K562 (cell line): ENCODE results near the gene PHACTR2. TPM values are rescaled to one million over a fixed set of nuclear protein-coding genes. Genes with fewer than 3 reads are reported as not detected.
A peak's percentile ranks its signal among the peaks of the same experiment; 100 is the strongest.

Experiments
- ATAC-seq: fragments of 200-7000 bp; cut with Tn5 transposase; 3 replicates; pipeline ENCODE4 v1.9.1; 2020; ENCODE audit warnings: moderate library complexity
- BruUV-seq: library from RNA; stranded (reverse); fragments of 400-500 nt; replicated peaks from 2 replicates; lab custom pipeline; 2021; lab: Mats Ljungman, UMichigan
- CTCF ChIA-PET: fragments of 300-600 bp; formaldehyde crosslinking; extraction: SDS; loops from one replicate; lab custom pipeline; 2021; ENCODE audit warnings: low intra/inter-chr PET ratio; lab: Yijun Ruan, JAX
- POLR2A ChIA-PET: fragments of 300-600, 350-650 bp; sonication (Branson Sonifier 250); formaldehyde crosslinking; extraction: SDS; loops from one replicate; lab custom pipeline; 2021; ENCODE audit warnings: antibody characterized with exemption, inconsistent platforms; lab: Yijun Ruan, JAX
- DNase-seq, 4 experiments: peaks; one replicate each; pipeline versions ENCODE4 v3.0.0 to v3.0.0-alpha.2; 2011 to 2018; ENCODE audit warnings: low spot score in 3 of 4, mixed read lengths in 3 of 4; ENCODE audit errors: extremely low read depth in 1 of 4
- FAIRE-seq: peaks from 2 replicates; lab custom pipeline; 2011; peaks lifted over from hg19 to GRCh38; lab: Jason Lieb, UNC
- H2AFZ ChIP-seq: 2 replicates; pipeline ENCODE4 v1.6.0; 2011; ENCODE audit warnings: low read depth, low read length, control low read depth, inconsistent platforms
- H3K27ac ChIP-seq: fragments of 200-600 bp; 3 replicates; pipeline ENCODE4 v1.8.0; 2011; ENCODE audit warnings: low read depth, mild to moderate bottlenecking, control low read depth, inconsistent platforms, low read length, moderate library complexity, mixed read lengths; ENCODE audit errors: extremely low read depth
- H3K27me3 ChIP-seq, 2 experiments: fragments of 300-600 bp in 1 of 2; 2 replicates in 1 of 2; 3 replicates in 1 of 2; pipeline versions ENCODE4 v1.6.0 to v1.8.0; 2011; ENCODE audit warnings: inconsistent platforms in 2 of 2, low read length in 2 of 2, mild to moderate bottlenecking in 1 of 2, mixed read lengths in 1 of 2, moderate library complexity in 1 of 2; ENCODE audit not compliant: control insufficient read depth in 2 of 2, insufficient read depth in 2 of 2
- H3K36me3 ChIP-seq: fragments of 300-600 bp; 3 replicates; pipeline ENCODE4 v1.8.0; 2011; ENCODE audit warnings: mild to moderate bottlenecking, low read length, inconsistent platforms; ENCODE audit not compliant: control insufficient read depth, insufficient read depth
- H3K4me1 ChIP-seq, 2 experiments: fragments of 200-600 bp in 1 of 2; replicated peaks in 1 of 2; 2 replicates in 1 of 2; 3 replicates in 1 of 2; pipeline versions ENCODE4 v1.5.1 to v1.8.0; 2011; ENCODE audit warnings: inconsistent platforms in 2 of 2, low read length in 2 of 2, mild to moderate bottlenecking in 1 of 2, mixed read lengths in 1 of 2, moderate library complexity in 1 of 2; ENCODE audit not compliant: control insufficient read depth in 2 of 2, insufficient read depth in 2 of 2
- H3K4me2 ChIP-seq: 2 replicates; pipeline ENCODE4 v1.6.1; 2011; ENCODE audit warnings: low read length, control low read depth, inconsistent platforms, mixed read lengths; ENCODE audit not compliant: insufficient read depth
- H3K4me3 ChIP-seq: fragments of 200-600 bp; sonication (generic), shearing (Covaris generic); 2 replicates; pipeline ENCODE4 v1.5.1; 2016; ENCODE audit warnings: control low read depth, inconsistent platforms
- H3K79me2 ChIP-seq: fragments of 200-600 bp; 3 replicates; pipeline ENCODE4 v1.8.0; 2011; ENCODE audit warnings: low read length, inconsistent platforms; ENCODE audit not compliant: control insufficient read depth, insufficient read depth
- H3K9ac ChIP-seq, 2 experiments: 2 replicates each; pipeline versions ENCODE4 v1.6.0 to v1.6.1; 2011; ENCODE audit warnings: low read depth in 2 of 2, low read length in 2 of 2, control low read depth in 1 of 2, inconsistent platforms in 1 of 2, mild to moderate bottlenecking in 1 of 2, mixed read lengths in 1 of 2; ENCODE audit not compliant: insufficient read depth in 1 of 2
- H3K9me1 ChIP-seq: one replicate; pipeline ENCODE4 v1.6.0; 2011; ENCODE audit warnings: inconsistent platforms, mild to moderate bottlenecking, low read length, moderate library complexity; ENCODE audit not compliant: control insufficient read depth, insufficient read depth
- H3K9me3 ChIP-seq: replicated peaks from 2 replicates; pipeline ENCODE4 v1.5.1; 2011; ENCODE audit warnings: low read depth, low read length, inconsistent platforms; ENCODE audit not compliant: control insufficient read depth, insufficient read depth
- H4K20me1 ChIP-seq: replicated peaks from 2 replicates; pipeline ENCODE4 v1.6.1; 2011; ENCODE audit warnings: low read length, inconsistent platforms, mixed read lengths; ENCODE audit not compliant: control insufficient read depth, insufficient read depth
- BRCA1 ChIP-seq, 2 experiments: fragments of 450-650 bp in 1 of 2; sonication (generic) in 1 of 2; formaldehyde crosslinking in 1 of 2; IDR thresholded peaks; 2 replicates each; pipeline versions ENCODE4 v1.5.0 to v1.6.1; 2017 to 2020; ENCODE audit warnings: mild to moderate bottlenecking in 1 of 2, missing genetic modification reagents in 1 of 2
- CREB1 ChIP-seq, 2 experiments: sonication (generic) in 1 of 2; formaldehyde crosslinking in 1 of 2; IDR thresholded peaks; 2 replicates each; pipeline versions ENCODE4 v1.6.1 to v1.8.0; 2012 to 2022; ENCODE audit warnings: inconsistent platforms in 1 of 2, mild to moderate bottlenecking in 1 of 2, missing genetic modification reagents in 1 of 2, moderate library complexity in 1 of 2
- NEUROD1 ChIP-seq: fragments of 150-350 bp; IDR thresholded peaks from 2 replicates; pipeline ENCODE4 v1.6.1; 2014; ENCODE audit warnings: borderline replicate concordance, low read length, low read depth; ENCODE audit not compliant: partially characterized antibody
- PHB2 ChIP-seq: fragments of 450-650 bp; IDR thresholded peaks from 2 replicates; pipeline ENCODE4 v1.6.1; 2017; ENCODE audit warnings: low read depth
- RAD21 ChIP-seq, 2 experiments: fragments of 250-450 bp in 1 of 2; fragments of 450-650 bp in 1 of 2; sonication (Bioruptor Pico) in 1 of 2; formaldehyde crosslinking in 1 of 2; IDR thresholded peaks in 1 of 2; conservative IDR thresholded peaks in 1 of 2; 2 replicates each; pipeline versions ENCODE4 v1.4.0 to v1.8.0; 2020 to 2022; ENCODE audit warnings: mild to moderate bottlenecking in 2 of 2, moderate library complexity in 1 of 2
- TAF9B ChIP-seq: fragments of 450-650 bp; IDR thresholded peaks from 2 replicates; pipeline ENCODE4 v1.6.1; 2018; ENCODE audit warnings: mild to moderate bottlenecking; ENCODE audit not compliant: partially characterized antibody
- ZFP36 ChIP-seq: fragments of 150-350 bp; IDR thresholded peaks from 2 replicates; pipeline ENCODE4 v1.6.1; 2018; ENCODE audit warnings: low read length, low read depth; ENCODE audit not compliant: partially characterized antibody
- ZFPM2 ChIP-seq: fragments of 250-450 bp; sonication (Bioruptor Pico); IDR thresholded peaks from 2 replicates; pipeline ENCODE4 v1.5.1; 2022; ENCODE audit warnings: mild to moderate bottlenecking
- WGBS: fragments of 100-300 bp; shearing (Covaris generic); methylation state at CpG from one replicate; pipeline ENCODE4 v1.1.6; 2016; ENCODE audit warnings: low coverage, mixed read lengths; ENCODE audit not compliant: insufficient coverage; ENCODE audit errors: missing lambda C conversion rate; 5-methylcytosine and 5-hydroxymethylcytosine counted together
- in situ Hi-C: fragments of 300-500 bp; cut with MboI; formaldehyde crosslinking; loops from 4 replicates; pipeline ENCODE4 v1.15.0; 2018; ENCODE audit warnings: inconsistent platforms, mixed read lengths
- intact Hi-C: fragments of 100-400 bp; cut with micrococcal nuclease; formaldehyde crosslinking; loops from 2 replicates; pipeline ENCODE4 v1.14.2; 2022
- polyA plus RNA-seq, 8 experiments: library from polyadenylated mRNA; depleted of rRNA in 4 of 8; stranded (reverse) in 5 of 8; unstranded in 3 of 8; fragments of >200 nt; fragmentation: Nextera tagmentation in 2 of 8; fragmentation: Illumina TruSeq in 1 of 8; extraction: Ambion mirVana in 2 of 8; extraction: Trizol in 1 of 8; gene quantifications; 2 replicates each; pipeline versions ENCODE4 v1.2.1 to v1.2.3, GENCODE V29; 2011 to 2014; ENCODE audit warnings: inconsistent platforms in 1 of 8, missing spikeins in 1 of 8
- total RNA-seq, 7 experiments: library from RNA; depleted of rRNA in 6 of 7; stranded (reverse); fragments of >200 nt in 6 of 7; fragmentation: Illumina TruSeq in 2 of 7; extraction: Trizol in 2 of 7; gene quantifications; 2 replicates each; pipeline versions ENCODE4 v1.2.1 to v1.2.3, GENCODE V29; 2011 to 2021; ENCODE audit warnings: low replicate concordance in 1 of 7
- TF ChIP-seq, protein P1 (sequence below): fragments of 200-800 bp; sonication (Bioruptor generic); IDR thresholded peaks from 2 replicates; pipeline ENCODE4 v1.6.1; 2017; ENCODE audit warnings: missing genetic modification characterization, missing compliant biosample characterization
- TF ChIP-seq, protein P2 (sequence below), 3 experiments: IDR thresholded peaks in 2 of 3; conservative IDR thresholded peaks in 1 of 3; 2 replicates each; pipeline ENCODE4 v1.5.1; 2011 to 2012; ENCODE audit warnings: low read length in 3 of 3, mild to moderate bottlenecking in 3 of 3, control low read depth in 2 of 3, improper control_type of control experiment in 1 of 3, inconsistent platforms in 1 of 3, low read depth in 1 of 3, mixed read lengths in 1 of 3, moderate library complexity in 1 of 3; ENCODE audit not compliant: insufficient read depth in 2 of 3

Gene PHACTR2
- total and polyA plus RNA-seq, 9 of the 15 experiments (the other 6 are each of a cell fraction or from before 2014, with no cell fraction given), result 5.3 to 52.5 (median 22.9) TPM

DNA sequence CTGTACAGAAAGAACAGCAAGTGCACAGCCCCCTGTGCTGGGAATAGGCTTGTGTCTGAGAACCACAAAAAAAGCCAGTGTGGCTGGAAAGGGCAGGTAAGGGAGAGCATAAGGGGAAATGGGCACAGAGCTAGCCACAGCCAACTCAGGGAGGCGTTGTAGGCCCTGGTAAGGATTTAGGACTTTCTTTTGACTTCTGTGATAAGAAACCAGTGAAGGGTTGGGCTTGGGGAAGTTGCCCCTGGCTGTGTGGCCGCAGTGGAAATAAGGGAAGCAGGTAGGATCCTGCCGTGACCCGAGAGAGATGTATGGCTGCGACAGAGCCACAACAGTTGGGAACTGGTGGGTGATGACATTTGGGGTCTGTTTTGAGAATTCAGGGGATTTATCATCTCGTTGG lies 30.0 kb upstream of the PHACTR2 start:
- 11% methylated on average over 6 of the region's 6 CpGs for WGBS
- peak; percentile 71 for ATAC-seq
- H3K79me2 ChIP-seq, result no peaks in the 10 kb centered on the region
- peak in 1 of 4 experiments; percentile 36 for DNase-seq
- BruUV-seq, result no TSS peak
- H3K27ac ChIP-seq, result no peak overlapping the region
- ChIA-PET POLR2A (interaction anchor here (0.6 to 0.7 kb wide), 2 partner anchors 9 to 12 kb away, joined by 4 read pairs; no protein-coding TSS in a partner anchor), CTCF (no interaction called here)
- H3K4me2 ChIP-seq, result no peak overlapping the region
- intact Hi-C loops, result loop anchor here (2.0 kb wide), 1 partner anchor 365 kb away; no protein-coding TSS in a partner anchor
- no peak for FAIRE-seq
- no peaks in the 10 kb centered on the region for H3K36me3 ChIP-seq
- no peak overlapping the region for H3K4me3 ChIP-seq
- no peaks in the 10 kb centered on the region for H4K20me1 ChIP-seq
- H3K9ac ChIP-seq, result no peak overlapping the region; a peak in 1 of 4 replicates
- no peaks in the 10 kb centered on the region for H3K9me3 ChIP-seq
- H3K9me1 ChIP-seq, result no peaks in the 10 kb centered on the region
- peaks cover 0 to 2% of the 10 kb centered on the region in 2 experiments; a peak in 1 of 5 replicates for H3K27me3 ChIP-seq
- peaks cover 3 to 5% of the 10 kb centered on the region in 2 experiments; a peak in 3 of 5 replicates for H3K4me1 ChIP-seq
- H2AFZ ChIP-seq, result peak overlapping the region; percentile 27; the same call in 1 of the 2 replicates
- in situ Hi-C loops, result no loop called here
- TF ChIP-seq TAF9B (no peak), BRCA1 (IDR thresholded peaks at IDR 0.05) (no peak), BRCA1 (CRISPR knock-in tag; IDR thresholded peaks at IDR 0.05) (no peak), ZFPM2 (no peak), CREB1 (IDR thresholded peaks at IDR 0.05) (no peak), CREB1 (CRISPR knock-in tag; IDR thresholded peaks at IDR 0.05) (no peak), NEUROD1 (no peak), RAD21 (CRISPR knock-in tag; conservative IDR thresholded peaks at IDR 0.05 in 1 of 2, IDR thresholded peaks at IDR 0.05 in 1 of 2) (peak; percentile 52 to 65), PHB2 (no peak), ZFP36 (no peak)
- TF ChIP-seq, protein P1, sequence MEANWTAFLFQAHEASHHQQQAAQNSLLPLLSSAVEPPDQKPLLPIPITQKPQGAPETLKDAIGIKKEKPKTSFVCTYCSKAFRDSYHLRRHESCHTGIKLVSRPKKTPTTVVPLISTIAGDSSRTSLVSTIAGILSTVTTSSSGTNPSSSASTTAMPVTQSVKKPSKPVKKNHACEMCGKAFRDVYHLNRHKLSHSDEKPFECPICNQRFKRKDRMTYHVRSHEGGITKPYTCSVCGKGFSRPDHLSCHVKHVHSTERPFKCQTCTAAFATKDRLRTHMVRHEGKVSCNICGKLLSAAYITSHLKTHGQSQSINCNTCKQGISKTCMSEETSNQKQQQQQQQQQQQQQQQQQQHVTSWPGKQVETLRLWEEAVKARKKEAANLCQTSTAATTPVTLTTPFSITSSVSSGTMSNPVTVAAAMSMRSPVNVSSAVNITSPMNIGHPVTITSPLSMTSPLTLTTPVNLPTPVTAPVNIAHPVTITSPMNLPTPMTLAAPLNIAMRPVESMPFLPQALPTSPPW (CRISPR knock-in tag), result peak; percentile 27; the same call in 1 of the 2 replicates
- TF ChIP-seq, protein P2, sequence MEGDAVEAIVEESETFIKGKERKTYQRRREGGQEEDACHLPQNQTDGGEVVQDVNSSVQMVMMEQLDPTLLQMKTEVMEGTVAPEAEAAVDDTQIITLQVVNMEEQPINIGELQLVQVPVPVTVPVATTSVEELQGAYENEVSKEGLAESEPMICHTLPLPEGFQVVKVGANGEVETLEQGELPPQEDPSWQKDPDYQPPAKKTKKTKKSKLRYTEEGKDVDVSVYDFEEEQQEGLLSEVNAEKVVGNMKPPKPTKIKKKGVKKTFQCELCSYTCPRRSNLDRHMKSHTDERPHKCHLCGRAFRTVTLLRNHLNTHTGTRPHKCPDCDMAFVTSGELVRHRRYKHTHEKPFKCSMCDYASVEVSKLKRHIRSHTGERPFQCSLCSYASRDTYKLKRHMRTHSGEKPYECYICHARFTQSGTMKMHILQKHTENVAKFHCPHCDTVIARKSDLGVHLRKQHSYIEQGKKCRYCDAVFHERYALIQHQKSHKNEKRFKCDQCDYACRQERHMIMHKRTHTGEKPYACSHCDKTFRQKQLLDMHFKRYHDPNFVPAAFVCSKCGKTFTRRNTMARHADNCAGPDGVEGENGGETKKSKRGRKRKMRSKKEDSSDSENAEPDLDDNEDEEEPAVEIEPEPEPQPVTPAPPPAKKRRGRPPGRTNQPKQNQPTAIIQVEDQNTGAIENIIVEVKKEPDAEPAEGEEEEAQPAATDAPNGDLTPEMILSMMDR (IDR thresholded peaks at IDR 0.05 in 2 of 3, conservative IDR thresholded peaks at IDR 0.05 in 1 of 3; ENCODE audit: insufficient read depth in 2 of 3, low read depth in 1 of 3, low read length in 3 of 3), result peak in 1 of 3 experiments; percentile 50; a peak in 2 of 6 replicates
